MM.1S (cell line): ENCODE data around the gene OBSCN.

Source experiments
- DNase-seq: peaks from one replicate; pipeline ENCODE4 v3.0.0-alpha.2; 2015
- H2AFZ ChIP-seq: fragments of 300-600 bp; sonication (generic); 2 replicates; pipeline ENCODE4 v1.6.0; 2016; ENCODE audit warnings: antibody characterized with exemption, low read length
- H3F3A ChIP-seq: fragments of 300-600 bp; sonication (generic); 2 replicates; pipeline ENCODE4 v1.6.1; 2016; ENCODE audit warnings: mild to moderate bottlenecking, antibody characterized with exemption, low read length, moderate library complexity, mixed read lengths; ENCODE audit not compliant: insufficient read depth
- H3K27ac ChIP-seq: fragments of 300-600 bp; sonication (generic); 2 replicates; pipeline ENCODE4 v1.5.1; 2016; ENCODE audit warnings: mild to moderate bottlenecking, low read length
- H3K27me3 ChIP-seq: fragments of 300-600 bp; sonication (generic); replicated peaks from 2 replicates; pipeline ENCODE4 v1.6.0; 2016; ENCODE audit warnings: low read length; ENCODE audit not compliant: insufficient read depth
- H3K36me3 ChIP-seq: fragments of 300-600 bp; sonication (generic); replicated peaks from 2 replicates; pipeline ENCODE4 v1.6.1; 2016; ENCODE audit warnings: mild to moderate bottlenecking, low read length, mixed read lengths; ENCODE audit not compliant: insufficient read depth
- H3K4me1 ChIP-seq: fragments of 300-600 bp; sonication (generic); 2 replicates; pipeline ENCODE4 v1.6.1; 2016; ENCODE audit warnings: low read length, mixed read lengths
- H3K4me2 ChIP-seq: fragments of 300-600 bp; sonication (generic); 2 replicates; pipeline ENCODE4 v1.6.0; 2016; ENCODE audit warnings: low read depth, low read length
- H3K4me3 ChIP-seq: fragments of 300-600 bp; sonication (generic); 2 replicates; pipeline ENCODE4 v1.5.1; 2016; ENCODE audit warnings: low read length, mixed read lengths
- H3K79me2 ChIP-seq: fragments of 300-600 bp; sonication (generic); 2 replicates; pipeline ENCODE4 v1.6.1; 2016; ENCODE audit warnings: mixed run types, low read length, mixed read lengths
- H3K9ac ChIP-seq: fragments of 300-600 bp; sonication (generic); 2 replicates; pipeline ENCODE4 v1.6.1; 2016; ENCODE audit warnings: low read length, mixed read lengths
- H3K9me2 ChIP-seq: fragments of 300-600 bp; sonication (generic); replicated peaks from 2 replicates; pipeline ENCODE4 v1.6.1; 2016; ENCODE audit warnings: mild to moderate bottlenecking, low read length, mixed read lengths; ENCODE audit not compliant: insufficient read depth
- H3K9me3 ChIP-seq: fragments of 300-600 bp; sonication (generic); replicated peaks from 2 replicates; pipeline ENCODE4 v1.6.1; 2016; ENCODE audit warnings: mild to moderate bottlenecking, low read length, mixed read lengths; ENCODE audit not compliant: insufficient read depth
- H4K20me1 ChIP-seq: fragments of 300-600 bp; sonication (generic); 2 replicates; pipeline ENCODE4 v1.6.1; 2016; ENCODE audit warnings: mild to moderate bottlenecking, low read length, moderate library complexity, mixed read lengths; ENCODE audit not compliant: insufficient read depth
- EZH2 ChIP-seq: fragments of 300-600 bp; sonication (generic); optimal IDR thresholded peaks from 2 replicates; pipeline ENCODE3; 2017; ENCODE audit warnings: low read depth, mild to moderate bottlenecking, antibody characterized with exemption, low read length, mixed read lengths
- EZH2phosphoT487 ChIP-seq: fragments of 300-600 bp; sonication (generic); IDR thresholded peaks from 2 replicates; pipeline ENCODE4 v1.6.1; 2018; ENCODE audit warnings: antibody characterized with exemption, low read length
- TF ChIP-seq, protein P1 (sequence below): fragments of 300-600 bp; sonication (generic); IDR thresholded peaks from 2 replicates; pipeline ENCODE4 v1.5.1; 2016; ENCODE audit warnings: antibody characterized with exemption, low read length, mixed read lengths

OBSCN gene

GRCh38 chr1:228306275-228307217 is 98.7 kb downstream of the OBSCN start:
- no peaks in the 10 kb centered on the region for H3F3A ChIP-seq
- H3K9me2 ChIP-seq, result no peaks in the 10 kb centered on the region
- H3K4me2 ChIP-seq, result no peak overlapping the region
- no peak overlapping the region for H3K27ac ChIP-seq
- no peak overlapping the region for H3K9ac ChIP-seq
- H3K9me3 ChIP-seq, result no peaks in the 10 kb centered on the region
- TF ChIP-seq EZH2, result no peak
- TF ChIP-seq, protein P1, sequence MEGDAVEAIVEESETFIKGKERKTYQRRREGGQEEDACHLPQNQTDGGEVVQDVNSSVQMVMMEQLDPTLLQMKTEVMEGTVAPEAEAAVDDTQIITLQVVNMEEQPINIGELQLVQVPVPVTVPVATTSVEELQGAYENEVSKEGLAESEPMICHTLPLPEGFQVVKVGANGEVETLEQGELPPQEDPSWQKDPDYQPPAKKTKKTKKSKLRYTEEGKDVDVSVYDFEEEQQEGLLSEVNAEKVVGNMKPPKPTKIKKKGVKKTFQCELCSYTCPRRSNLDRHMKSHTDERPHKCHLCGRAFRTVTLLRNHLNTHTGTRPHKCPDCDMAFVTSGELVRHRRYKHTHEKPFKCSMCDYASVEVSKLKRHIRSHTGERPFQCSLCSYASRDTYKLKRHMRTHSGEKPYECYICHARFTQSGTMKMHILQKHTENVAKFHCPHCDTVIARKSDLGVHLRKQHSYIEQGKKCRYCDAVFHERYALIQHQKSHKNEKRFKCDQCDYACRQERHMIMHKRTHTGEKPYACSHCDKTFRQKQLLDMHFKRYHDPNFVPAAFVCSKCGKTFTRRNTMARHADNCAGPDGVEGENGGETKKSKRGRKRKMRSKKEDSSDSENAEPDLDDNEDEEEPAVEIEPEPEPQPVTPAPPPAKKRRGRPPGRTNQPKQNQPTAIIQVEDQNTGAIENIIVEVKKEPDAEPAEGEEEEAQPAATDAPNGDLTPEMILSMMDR, result no peak
- H3K79me2 ChIP-seq, result no peaks in the 10 kb centered on the region
- no peaks in the 10 kb centered on the region for H3K4me1 ChIP-seq
- no peak overlapping the region for H3K4me3 ChIP-seq
- no peaks in the 10 kb centered on the region for H4K20me1 ChIP-seq
- no peak for DNase-seq
- H3K36me3 ChIP-seq, result no peaks in the 10 kb centered on the region
- no peaks in the 10 kb centered on the region for H3K27me3 ChIP-seq
- no peak overlapping the region for H2AFZ ChIP-seq

DNA sequence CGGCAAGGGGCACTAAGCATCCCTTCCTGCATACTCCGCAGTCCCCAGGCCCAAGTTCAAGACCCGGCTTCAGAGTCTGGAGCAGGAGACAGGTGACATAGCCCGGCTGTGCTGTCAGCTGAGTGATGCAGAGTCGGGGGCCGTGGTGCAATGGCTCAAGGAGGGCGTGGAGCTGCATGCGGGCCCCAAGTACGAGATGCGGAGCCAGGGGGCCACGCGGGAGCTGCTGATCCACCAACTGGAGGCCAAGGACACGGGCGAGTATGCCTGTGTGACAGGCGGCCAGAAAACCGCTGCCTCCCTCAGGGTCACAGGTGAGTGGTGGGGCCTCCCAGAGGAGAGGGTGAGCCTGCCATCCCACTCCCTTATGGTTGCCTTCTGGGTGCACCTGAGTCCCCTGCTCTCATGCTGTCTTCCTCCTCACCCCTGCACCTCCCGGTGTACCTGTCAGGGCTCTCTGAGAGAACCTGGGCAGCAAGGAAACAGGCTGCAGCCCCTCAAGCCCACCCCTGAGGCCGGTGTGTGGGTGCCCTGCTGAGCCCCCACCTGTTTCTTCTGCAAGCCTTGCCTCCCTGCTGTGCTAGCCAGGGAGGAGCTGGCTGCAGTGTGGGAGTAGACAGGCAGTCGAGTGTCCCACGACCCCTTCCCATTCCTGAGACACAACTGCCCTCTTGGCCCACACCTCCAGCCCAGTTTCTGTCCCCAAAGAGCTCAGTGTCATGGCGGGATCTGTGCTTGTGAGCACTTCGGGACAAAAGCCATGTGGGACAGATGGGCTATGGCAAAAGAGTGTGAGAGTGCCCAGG is 99.6 kb downstream of the OBSCN start:
- Histone ChIP-seq H3K4me3 (no peak overlapping the region), H3K9me2 (no peaks in the 10 kb centered on the region), H3K4me2 (no peak overlapping the region), H4K20me1 (no peaks in the 10 kb centered on the region), H3K36me3 (no peaks in the 10 kb centered on the region), H3K9ac (no peak overlapping the region), H3K79me2 (no peaks in the 10 kb centered on the region), H3F3A (no peaks in the 10 kb centered on the region), H3K9me3 (no peaks in the 10 kb centered on the region), H3K4me1 (no peaks in the 10 kb centered on the region), H2AFZ (no peak overlapping the region), H3K27me3 (no peaks in the 10 kb centered on the region), H3K27ac (no peak overlapping the region)
- no peak for DNase-seq
- TF ChIP-seq EZH2 (no peak), EZH2phosphoT487 (no peak)
- TF ChIP-seq, protein P1, result no peak

GRCh38 chr1:228308085-228308601 is 100.3 kb downstream of the OBSCN start:
- Histone ChIP-seq H3K9me3 (no peaks in the 10 kb centered on the region), H4K20me1 (no peaks in the 10 kb centered on the region), H3K4me1 (no peaks in the 10 kb centered on the region), H3K4me2 (no peak overlapping the region), H3K27me3 (no peaks in the 10 kb centered on the region), H3K9ac (no peak overlapping the region), H3K36me3 (no peaks in the 10 kb centered on the region), H2AFZ (no peak overlapping the region), H3K27ac (no peak overlapping the region), H3F3A (no peaks in the 10 kb centered on the region), H3K79me2 (no peaks in the 10 kb centered on the region), H3K4me3 (no peak overlapping the region), H3K9me2 (no peaks in the 10 kb centered on the region)
- TF ChIP-seq, protein P1, result no peak
- TF ChIP-seq EZH2, result no peak
- no peak for TF ChIP-seq EZH2phosphoT487
- DNase-seq, result no peak
